Peyer's patch (tissue), 4 donors: Measurements from ENCODE around the gene EBLN1. TPM values are rescaled to one million over a fixed set of nuclear protein-coding genes. Genes with fewer than 3 reads are reported as not detected.

Source experiments
- DNase-seq, 3 donors: peaks; one replicate each; pipeline ENCODE4 v3.0.0-alpha.2; 2017 to 2019
- H3K27ac ChIP-seq, 4 donors: fragments of 200-600 bp; sonication (generic); one replicate each; pipeline ENCODE4 v1.5.1; 2016 to 2019
- H3K27me3 ChIP-seq, 2 donors: fragments of 200-600 bp; sonication (generic); one replicate each; pipeline ENCODE4 v1.5.1; 2019
- H3K36me3 ChIP-seq, 3 donors: fragments of 200-600 bp; sonication (generic); one replicate each; pipeline ENCODE4 v1.5.1; 2016 to 2019
- H3K4me1 ChIP-seq, 4 donors: fragments of 200-600 bp; sonication (generic); one replicate each; pipeline ENCODE4 v1.5.1; 2016 to 2019
- H3K4me3 ChIP-seq, 4 donors: fragments of 200-600 bp; sonication (generic); 1 replicate in 3 of 4; 2 replicates in 1 of 4; pipeline ENCODE4 v1.5.1; 2016 to 2019; ENCODE audit warnings: mild to moderate bottlenecking in 1 of 4
- H3K9me3 ChIP-seq, 4 donors: fragments of 200-600 bp; sonication (generic); one replicate each; pipeline ENCODE4 v1.5.1; 2016 to 2019; ENCODE audit warnings: mild to moderate bottlenecking in 1 of 4
- CTCF ChIP-seq, 6 experiments: fragments of 450-650 bp in 4 of 6; fragments of 200-600 bp in 2 of 6; sonication (generic) in 1 of 6; IDR thresholded peaks; one replicate each; pipeline ENCODE4 v1.5.1; 2017 to 2019; ENCODE audit warnings: antibody characterized with exemption in 6 of 6, mild to moderate bottlenecking in 3 of 6, moderate library complexity in 1 of 6
- POLR2A ChIP-seq, 2 donors: fragments of 450-650 bp; IDR thresholded peaks; one replicate each; pipeline ENCODE4 v1.5.1; 2017; ENCODE audit warnings: antibody characterized with exemption in 2 of 2, mild to moderate bottlenecking in 2 of 2, moderate library complexity in 2 of 2
- total RNA-seq, 4 donors: library from RNA; depleted of rRNA; stranded (reverse); fragments of >200 nt; gene quantifications; one replicate each; pipeline ENCODE4 v1.1.0, GENCODE V29; 2016

The EBLN1 gene
- total RNA-seq, 4 donors from 2014 or later = not detected

- H3K36me3 ChIP-seq = no peaks in the 10 kb centered on the region
- no peak for DNase-seq
- peaks cover 0 to 3% (median 0%) of the 10 kb centered on the region in 4 donors for H3K9me3 ChIP-seq
- no peak for TF ChIP-seq POLR2A (IDR thresholded peaks at IDR 0.05)
- no peak for TF ChIP-seq CTCF (IDR thresholded peaks at IDR 0.05)
- H3K4me3 ChIP-seq = no peak overlapping the region
- no peak overlapping the region for H3K27ac ChIP-seq
- H3K4me1 ChIP-seq = no peaks in the 10 kb centered on the region
- no peaks in the 10 kb centered on the region for H3K27me3 ChIP-seq
Measured at GRCh38 chr10:22171131-22171530, 46.7 kb downstream of the EBLN1 start.

- no peaks in the 10 kb centered on the region for H3K36me3 ChIP-seq
- H3K9me3 ChIP-seq = peaks cover 0 to 3% (median 0%) of the 10 kb centered on the region in 4 donors
- no peak overlapping the region for H3K4me3 ChIP-seq
- DNase-seq = no peak
- no peak for TF ChIP-seq POLR2A (IDR thresholded peaks at IDR 0.05)
- TF ChIP-seq CTCF (IDR thresholded peaks at IDR 0.05) = no peak
- no peaks in the 10 kb centered on the region for H3K27me3 ChIP-seq
- H3K27ac ChIP-seq = no peak overlapping the region
- H3K4me1 ChIP-seq = no peaks in the 10 kb centered on the region
Measured at GRCh38 chr10:22170582-22170981, 47.2 kb downstream of the EBLN1 start.

GRCh38 chr10:22159979-22160378, 57.8 kb downstream of the EBLN1 start:
- Histone ChIP-seq H3K4me3 (no peak overlapping the region), H3K27ac (no peak overlapping the region), H3K36me3 (no peaks in the 10 kb centered on the region), H3K27me3 (no peaks in the 10 kb centered on the region), H3K9me3 (no peaks in the 10 kb centered on the region), H3K4me1 (no peaks in the 10 kb centered on the region)
- TF ChIP-seq POLR2A (IDR thresholded peaks at IDR 0.05) = no peak
- TF ChIP-seq CTCF (IDR thresholded peaks at IDR 0.05) = no peak
- no peak for DNase-seq

- H3K27me3 ChIP-seq = no peaks in the 10 kb centered on the region
- H3K4me3 ChIP-seq = no peak overlapping the region
- H3K4me1 ChIP-seq = no peaks in the 10 kb centered on the region
- no peak for DNase-seq
- H3K9me3 ChIP-seq = no peaks in the 10 kb centered on the region
- H3K36me3 ChIP-seq = no peaks in the 10 kb centered on the region
- TF ChIP-seq CTCF (IDR thresholded peaks at IDR 0.05) (no peak), POLR2A (IDR thresholded peaks at IDR 0.05) (no peak)
- H3K27ac ChIP-seq = no peak overlapping the region
Measured at GRCh38 chr10:22159180-22159579, 58.6 kb downstream of the EBLN1 start.

Other genes starting within 250 kb of the EBLN1 start
- gene DNAJC1, start 214.3 kb downstream of the EBLN1 start, total RNA-seq = 10 to 100 TPM; 37.1 to 41.7 (median 40.1) TPM
- gene COMMD3, start 98.4 kb upstream of the EBLN1 start, total RNA-seq = 100 to 1,000 TPM in 1 of 4 donors, 10 to 100 TPM in 3; 23.0 to 113 (median 36.6) TPM
- 10 to 100 TPM; 15.6 to 47.9 (median 17.6) TPM for gene BMI1, start 103.1 kb upstream of the EBLN1 start, total RNA-seq
- not detected for gene SPAG6, start 127.5 kb upstream of the EBLN1 start, total RNA-seq